Measurements from ENCODE around the gene ZNF678.

- TF ChIP-seq CTCF (IDR thresholded peaks at IDR 0.05) (no peak), POLR2A (IDR thresholded peaks at IDR 0.05) (no peak)
Observed at GRCh38 chr1:227559926-227560325, 3.4 kb upstream of the ZNF678 start.
